Stimulated activated CD4-positive, alpha-beta T cell treated with anti-CD3 and anti-CD28 coated beads, TNF-alpha, amount 100 ng/mL, for 48 hours (primary cell): ENCODE data around the gene JAM2.
"Not testable (repeated sequence)": the region's sequence is repeated elsewhere in the genome, so short reads cannot be mapped to it uniquely, and the experiment has no call there.

ENCODE experiments used
- DNase-seq, 3 donors: peaks; one replicate each; pipeline ENCODE4 v3.0.0-alpha.2; 2020; ENCODE audit warnings: low read depth in 3 of 3

JAM2 gene

GRCh38 chr21:25638660-25639550 lies at the start of gene JAM2:
JAM2 (plus strand) TSS chr21:25639258; CDS start chr21:25639822, 564 bp downstream.
- peak in 1 of 3 donors; percentile 33 for DNase-seq

- no peak for DNase-seq
Observed at GRCh38 chr21:25589887-25590286, 49.2 kb upstream of the JAM2 start.

- DNase-seq, result peak; percentile 73 to 85 (median 84)
Observed at GRCh38 chr21:25607151-25608043, 31.7 kb upstream of the JAM2 start, which contains the start of gene MRPL39. MRPL39 (minus strand) TSS chr21:25607481; CDS start chr21:25607475, 6 bp downstream.

GRCh38 chr21:25608044-25608737 lies 30.9 kb upstream of the JAM2 start:
- peak; percentile 57 to 60 (median 58) for DNase-seq

GRCh38 chr21:25614441-25614840 lies 24.6 kb upstream of the JAM2 start:
- DNase-seq, result no peak

- DNase-seq, result no peak
Observed at GRCh38 chr21:25615880-25616279, 23.2 kb upstream of the JAM2 start.

- no peak for DNase-seq
Observed at GRCh38 chr21:25619198-25619597, 19.9 kb upstream of the JAM2 start.

- no peak for DNase-seq
Observed at GRCh38 chr21:25624511-25624910, 14.5 kb upstream of the JAM2 start.

- DNase-seq, result no peak
Observed at GRCh38 chr21:25625036-25625435, 14.0 kb upstream of the JAM2 start.

GRCh38 chr21:25625776-25626555 lies 13.1 kb upstream of the JAM2 start:
- not testable (repeated sequence) for DNase-seq

- no peak for DNase-seq
Observed at GRCh38 chr21:25626757-25627156, 12.3 kb upstream of the JAM2 start.

- no peak for DNase-seq
Observed at GRCh38 chr21:25632296-25632695, 6.8 kb upstream of the JAM2 start.

GRCh38 chr21:25635310-25635709 lies 3.7 kb upstream of the JAM2 start:
- no peak for DNase-seq

- DNase-seq, result no peak
Observed at GRCh38 chr21:25636727-25637126, 2.3 kb upstream of the JAM2 start.

GRCh38 chr21:25637851-25638659 lies 1.0 kb upstream of the JAM2 start:
- DNase-seq, result no peak

GRCh38 chr21:25639551-25640201 lies 618 bp downstream of the JAM2 start:
- peak in 2 of 3 donors; percentile 11 to 36 for DNase-seq

GRCh38 chr21:25640202-25640942 lies 1.3 kb downstream of the JAM2 start:
- no peak for DNase-seq

- DNase-seq, result no peak
Observed at GRCh38 chr21:25640943-25641292, 1.9 kb downstream of the JAM2 start.

- no peak for DNase-seq
Observed at GRCh38 chr21:25643486-25643885, 4.4 kb downstream of the JAM2 start.
